GM21515 (cell line): Measurements from ENCODE around the gene HPRT1.
"Not testable (repeated sequence)": the region's sequence is repeated elsewhere in the genome, so short reads cannot be mapped to it uniquely, and the experiment has no call there.

Experiments used
- ATAC-seq: cut with Tn5 transposase; IDR thresholded peaks from one replicate; pipeline ENCODE4 v1.9.1; 2021; ENCODE audit not compliant: unreplicated experiment

Gene HPRT1

DNA sequence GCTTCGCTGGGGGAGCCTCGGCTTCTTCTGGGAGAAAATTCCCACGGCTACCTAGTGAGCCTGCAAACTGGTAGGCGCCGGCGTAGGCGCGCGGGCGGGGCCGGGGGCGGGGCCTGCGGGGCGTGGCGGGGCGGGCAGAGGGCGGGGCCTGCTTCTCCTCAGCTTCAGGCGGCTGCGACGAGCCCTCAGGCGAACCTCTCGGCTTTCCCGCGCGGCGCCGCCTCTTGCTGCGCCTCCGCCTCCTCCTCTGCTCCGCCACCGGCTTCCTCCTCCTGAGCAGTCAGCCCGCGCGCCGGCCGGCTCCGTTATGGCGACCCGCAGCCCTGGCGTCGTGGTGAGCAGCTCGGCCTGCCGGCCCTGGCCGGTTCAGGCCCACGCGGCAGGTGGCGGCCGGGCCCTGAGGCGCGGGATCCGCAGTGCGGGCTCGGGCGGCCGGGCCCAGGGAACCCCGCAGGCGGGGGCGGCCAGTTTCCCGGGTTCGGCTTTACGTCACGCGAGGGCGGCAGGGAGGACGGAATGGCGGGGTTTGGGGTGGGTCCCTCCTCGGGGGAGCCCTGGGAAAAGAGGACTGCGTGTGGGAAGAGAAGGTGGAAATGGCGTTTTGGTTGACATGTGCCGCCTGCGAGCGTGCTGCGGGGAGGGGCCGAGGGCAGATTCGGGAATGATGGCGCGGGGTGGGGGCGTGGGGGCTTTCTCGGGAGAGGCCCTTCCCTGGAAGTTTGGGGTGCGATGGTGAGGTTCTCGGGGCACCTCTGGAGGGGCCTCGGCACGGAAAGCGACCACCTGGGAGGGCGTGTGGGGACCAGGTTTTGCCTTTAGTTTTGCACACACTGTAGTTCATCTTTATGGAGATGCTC, at the start of gene HPRT1:
Gene HPRT1 (plus strand): TSS at position 161 of the 857 bp plus-strand sequence. CDS start 147 bp downstream, at position 308.
- ATAC-seq = peak; percentile 95

DNA sequence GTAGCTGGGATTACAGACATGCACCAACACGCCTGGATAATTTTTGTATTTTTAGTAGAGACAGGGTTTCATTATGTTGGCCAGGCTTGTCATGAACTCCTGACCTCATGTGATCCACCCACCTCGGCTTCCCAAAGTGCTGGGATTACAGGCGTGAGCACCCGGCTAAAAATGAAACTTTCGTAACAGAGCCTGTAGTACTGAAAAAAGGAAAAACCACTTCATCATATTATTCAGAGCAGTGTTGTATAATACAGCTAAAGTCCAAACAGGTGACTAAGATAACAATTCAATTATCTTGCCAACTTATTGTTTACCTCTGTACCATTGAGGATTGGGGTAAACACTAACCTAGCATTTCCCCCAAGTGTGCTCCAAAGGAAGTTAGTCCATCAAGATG, 43.9 kb upstream of the HPRT1 start:
- no peak for ATAC-seq

- no peak for ATAC-seq
Measured at GRCh38 chrX:134418317-134419113, 41.5 kb upstream of the HPRT1 start.

- ATAC-seq = no peak
Measured at GRCh38 chrX:134419784-134420183, 40.2 kb upstream of the HPRT1 start.

GRCh38 chrX:134423606-134424005, 36.4 kb upstream of the HPRT1 start:
- ATAC-seq = no peak

DNA sequence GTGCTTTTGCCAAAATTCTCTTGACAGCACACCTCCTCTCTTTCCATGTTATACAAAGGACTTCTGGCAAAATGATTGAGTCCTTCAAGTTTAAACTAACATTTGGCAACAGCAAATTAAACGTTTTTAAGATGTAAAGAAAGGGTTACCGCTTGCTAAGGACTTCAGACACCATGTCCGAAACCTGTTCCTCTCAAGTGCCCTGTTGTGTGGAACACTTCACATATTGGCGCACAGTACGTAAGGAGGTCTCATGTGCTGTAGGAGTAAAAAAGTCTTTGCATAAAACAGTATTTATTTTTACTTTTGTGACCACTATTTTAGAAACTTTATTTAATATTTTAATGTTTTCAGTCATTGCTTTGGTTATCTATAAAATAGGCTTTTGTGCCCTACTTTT, 33.7 kb upstream of the HPRT1 start:
- ATAC-seq = no peak

DNA sequence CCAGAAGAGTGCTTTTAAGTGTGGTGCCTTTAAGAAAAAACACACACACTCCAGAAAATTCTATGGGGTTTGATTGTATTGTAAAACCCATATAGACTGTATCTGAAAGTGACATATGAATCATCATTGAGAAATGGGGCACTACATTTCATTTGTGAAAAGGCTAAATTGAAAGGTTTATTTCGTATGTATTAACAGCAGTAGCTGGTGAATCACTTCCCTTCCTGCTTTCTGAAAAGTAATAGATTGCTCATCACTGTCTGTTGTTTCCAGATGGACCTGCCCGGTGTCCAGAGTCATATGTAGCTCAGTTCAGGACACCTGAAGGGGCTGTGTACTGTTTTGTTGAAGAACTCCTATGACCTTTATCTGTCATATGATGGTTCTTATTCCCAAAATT, 28.1 kb upstream of the HPRT1 start:
- ATAC-seq = no peak

DNA sequence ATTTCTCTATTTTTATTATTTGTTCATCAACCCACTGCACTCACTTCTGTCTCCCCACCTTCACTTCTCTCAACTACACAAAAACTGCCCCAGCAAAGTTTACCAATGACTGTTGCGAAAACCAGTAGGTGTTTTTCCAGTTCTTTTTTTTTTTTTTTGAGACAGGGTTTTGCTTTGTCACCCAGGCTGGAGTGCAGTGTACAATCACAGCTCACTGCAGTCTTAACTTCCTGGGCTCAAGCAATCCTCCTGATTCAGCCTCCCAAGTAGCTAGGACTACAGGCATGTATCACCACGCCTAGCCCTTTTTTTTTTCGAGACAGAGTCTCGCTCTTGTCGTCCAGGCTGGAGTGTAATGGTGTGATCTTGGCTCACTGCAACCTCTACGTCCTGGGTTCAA, 24.1 kb upstream of the HPRT1 start:
- ATAC-seq = no peak

DNA sequence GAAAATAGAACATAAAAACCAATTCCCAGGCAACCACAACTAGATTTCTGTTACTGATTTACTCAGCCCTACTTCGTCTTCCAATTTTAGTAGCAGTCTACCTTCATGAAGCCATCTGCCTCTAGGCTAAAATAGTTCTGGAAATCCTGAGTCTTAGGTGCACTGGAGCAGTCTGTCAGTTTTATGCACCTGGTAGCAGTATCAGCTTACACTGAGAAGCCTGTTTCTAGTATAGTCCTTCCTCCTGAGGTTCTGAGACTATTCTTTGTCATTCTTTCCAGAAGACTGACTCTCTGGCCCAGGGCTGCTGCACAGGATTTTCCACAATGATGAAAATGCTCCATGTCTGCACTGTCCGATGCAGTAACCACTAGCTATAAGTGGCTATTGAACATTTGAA, 16.9 kb upstream of the HPRT1 start:
- peak; percentile 78 for ATAC-seq

GRCh38 chrX:134443461-134443860, 16.5 kb upstream of the HPRT1 start:
- ATAC-seq = no peak

- ATAC-seq = no peak
Measured at GRCh38 chrX:134444681-134445080, 15.3 kb upstream of the HPRT1 start.

GRCh38 chrX:134452596-134452995, 7.4 kb upstream of the HPRT1 start:
- ATAC-seq = no peak

DNA sequence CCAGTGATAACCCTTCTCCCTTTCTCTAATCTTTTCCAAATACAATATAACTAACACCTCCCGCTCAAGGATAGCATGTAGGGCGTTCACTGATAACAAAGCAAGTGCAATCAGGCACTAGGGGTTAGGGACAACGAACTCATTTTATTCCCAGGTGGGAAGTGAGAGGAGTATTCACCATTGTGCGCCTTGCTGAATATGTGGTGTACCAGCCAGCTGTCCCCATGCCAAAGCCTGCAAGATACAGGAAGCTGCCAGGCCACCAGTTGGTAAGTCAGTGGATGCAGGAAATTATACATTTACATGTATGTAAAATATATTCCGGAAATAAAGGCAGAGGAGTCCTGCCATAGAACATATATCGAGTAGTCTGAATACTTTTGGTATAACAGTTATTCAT, 6.3 kb upstream of the HPRT1 start:
- ATAC-seq = no peak

DNA sequence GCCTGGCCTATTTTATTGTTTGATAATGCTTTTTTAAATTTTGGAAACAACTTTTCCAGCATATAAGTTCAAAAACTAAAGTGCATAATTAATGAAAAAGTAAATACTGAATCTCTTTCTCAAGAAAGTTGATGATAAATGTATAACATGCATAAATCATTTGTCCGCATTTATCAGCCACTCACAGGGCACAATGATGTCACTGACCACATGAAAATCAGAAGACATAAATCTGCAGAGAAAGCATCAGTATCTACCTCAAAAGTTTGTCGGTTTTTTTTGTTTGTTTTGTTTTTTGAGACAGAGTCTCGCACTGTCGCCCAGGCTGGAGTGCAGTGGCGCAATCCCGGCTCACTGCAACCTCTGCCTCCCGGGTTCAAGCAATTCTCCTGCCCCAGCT, 5.5 kb upstream of the HPRT1 start:
- ATAC-seq = no peak

GRCh38 chrX:134457708-134458107, 2.3 kb upstream of the HPRT1 start:
- ATAC-seq = no peak

DNA sequence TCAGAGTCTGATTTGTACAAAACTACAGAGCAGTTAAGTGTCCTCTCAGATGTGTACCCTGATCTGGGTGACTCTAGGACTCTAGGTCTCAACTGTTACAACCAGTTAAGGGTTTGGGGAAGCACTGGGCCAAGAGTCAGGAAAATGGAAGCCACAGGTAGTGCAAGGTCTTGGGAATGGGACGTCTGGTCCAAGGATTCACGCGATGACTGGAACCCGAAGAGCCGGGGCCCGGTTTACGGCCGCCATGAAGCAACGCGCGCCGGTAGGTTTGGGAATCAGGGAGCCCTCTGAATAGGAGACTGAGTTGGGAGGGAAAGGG, 321 bp upstream of the HPRT1 start:
- ATAC-seq = peak; percentile 17

DNA sequence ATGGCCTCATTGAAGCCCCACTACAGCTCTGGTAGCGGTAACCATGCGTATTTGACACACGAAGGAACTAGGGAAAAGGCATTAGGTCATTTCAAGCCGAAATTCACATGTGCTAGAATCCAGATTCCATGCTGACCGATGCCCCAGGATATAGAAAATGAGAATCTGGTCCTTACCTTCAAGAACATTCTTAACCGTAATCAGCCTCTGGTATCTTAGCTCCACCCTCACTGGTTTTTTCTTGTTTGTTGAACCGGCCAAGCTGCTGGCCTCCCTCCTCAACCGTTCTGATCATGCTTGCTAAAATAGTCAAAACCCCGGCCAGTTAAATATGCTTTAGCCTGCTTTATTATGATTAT, 876 bp downstream of the HPRT1 start:
- ATAC-seq = no peak

DNA sequence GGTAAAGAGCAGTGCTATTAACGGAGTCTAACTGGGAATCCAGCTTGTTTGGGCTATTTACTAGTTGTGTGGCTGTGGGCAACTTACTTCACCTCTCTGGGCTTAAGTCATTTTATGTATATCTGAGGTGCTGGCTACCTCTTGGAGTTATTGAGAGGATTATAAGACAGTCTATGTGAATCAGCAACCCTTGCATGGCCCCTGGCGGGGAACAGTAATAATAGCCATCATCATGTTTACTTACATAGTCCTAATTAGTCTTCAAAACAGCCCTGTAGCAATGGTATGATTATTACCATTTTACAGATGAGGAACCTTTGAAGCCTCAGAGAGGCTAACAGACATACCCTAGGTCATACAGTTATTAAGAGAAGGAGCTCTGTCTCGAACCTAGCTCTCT, 1.5 kb downstream of the HPRT1 start:
- ATAC-seq = no peak

GRCh38 chrX:134462927-134463326, 3.0 kb downstream of the HPRT1 start:
- no peak for ATAC-seq

- ATAC-seq = not testable (repeated sequence)
Measured at GRCh38 chrX:134464453-134464852, 4.5 kb downstream of the HPRT1 start.

DNA sequence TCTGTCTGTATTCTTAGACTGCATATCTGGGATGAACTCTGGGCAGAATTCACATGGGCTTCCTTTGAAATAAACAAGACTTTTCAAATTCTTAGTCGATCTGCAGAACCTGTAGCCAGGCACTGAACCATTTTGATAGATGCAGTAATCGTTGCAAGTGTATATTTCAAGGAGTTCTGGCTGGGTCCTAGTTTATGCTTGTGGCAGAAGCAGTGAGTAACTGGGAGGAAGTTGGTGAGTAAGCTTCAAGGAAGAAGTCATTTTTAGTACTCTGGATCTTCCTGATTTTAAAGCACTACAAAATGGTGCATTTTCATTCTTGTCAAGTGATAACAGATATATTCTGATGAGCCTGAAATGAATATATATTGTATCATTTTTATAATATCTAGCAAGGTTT, 9.5 kb downstream of the HPRT1 start:
- ATAC-seq = no peak

GRCh38 chrX:134470013-134470412, 10.0 kb downstream of the HPRT1 start:
- no peak for ATAC-seq
